GM19372 (cell line): ENCODE results near the gene LRRC41.
"Not testable (repeated sequence)": the region's sequence is repeated elsewhere in the genome, so short reads cannot be mapped to it uniquely, and the experiment has no call there.

Source experiments
- ATAC-seq: cut with Tn5 transposase; IDR thresholded peaks from one replicate; pipeline ENCODE4 v1.9.1; 2021; ENCODE audit warnings: mild to moderate bottlenecking, low read depth, moderate library complexity; ENCODE audit not compliant: unreplicated experiment

LRRC41 gene

DNA sequence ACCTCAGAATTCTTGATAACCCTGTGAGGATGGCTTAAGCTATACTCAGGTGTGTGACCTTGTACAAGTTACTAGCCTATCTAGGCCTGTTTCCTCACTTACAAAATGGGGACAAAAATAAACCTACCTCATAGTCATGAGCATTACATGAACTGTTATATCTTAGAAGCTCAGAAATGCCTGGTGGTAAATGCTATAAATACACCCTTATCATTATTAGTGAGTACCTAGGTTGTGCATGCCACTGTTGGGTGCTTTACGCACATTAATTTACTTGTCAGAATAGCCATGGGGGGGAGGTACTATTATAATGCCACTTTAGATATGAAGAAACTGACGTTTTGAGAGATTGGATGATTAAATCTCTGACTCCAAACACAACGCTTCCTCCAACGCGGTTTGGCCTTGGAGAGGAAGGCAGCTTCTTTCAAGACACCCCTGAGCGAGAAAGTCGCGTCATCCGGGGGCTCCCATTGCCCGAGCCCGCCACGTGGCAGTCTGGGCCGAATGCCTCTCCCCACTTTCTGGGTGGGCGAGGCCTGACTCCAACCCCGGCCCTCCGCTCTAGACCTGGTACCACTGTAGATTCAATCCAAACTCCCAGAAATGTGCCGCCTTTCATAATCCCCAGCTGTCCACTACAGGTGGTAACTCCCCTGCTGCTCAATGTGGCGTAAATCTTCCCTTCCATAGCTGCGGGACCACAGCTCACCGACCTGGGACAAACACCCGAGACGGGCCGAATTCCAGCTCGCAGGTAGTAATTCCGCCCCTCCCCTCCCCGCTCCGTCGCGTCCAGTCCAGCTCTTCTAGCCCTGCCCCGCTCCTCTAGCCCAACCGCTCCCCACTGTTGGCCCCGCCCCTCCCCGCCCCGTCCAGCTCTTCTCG lies 56.6 kb downstream of the LRRC41 start:
- peak; percentile 55 for ATAC-seq

DNA sequence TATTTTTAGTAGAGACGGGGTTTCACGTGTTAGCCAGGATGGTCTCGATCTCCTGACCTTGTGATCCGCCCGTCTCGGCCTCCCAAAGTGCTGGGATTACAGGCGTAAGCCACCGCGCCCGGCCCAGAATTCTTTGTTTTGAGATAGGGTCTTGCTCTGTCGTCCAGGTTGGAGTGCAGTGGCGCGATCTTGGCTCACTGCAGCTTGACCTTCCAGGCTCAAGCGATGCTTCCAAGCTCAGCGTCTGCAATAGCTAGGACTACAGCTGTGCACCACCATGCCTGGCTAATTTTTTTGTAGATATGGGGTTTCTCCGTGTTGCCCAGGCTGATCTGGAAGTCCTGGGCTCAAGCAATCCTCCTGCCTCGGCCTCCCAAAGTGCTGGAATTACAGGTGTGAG lies 57.3 kb downstream of the LRRC41 start:
- not testable (repeated sequence) for ATAC-seq

DNA sequence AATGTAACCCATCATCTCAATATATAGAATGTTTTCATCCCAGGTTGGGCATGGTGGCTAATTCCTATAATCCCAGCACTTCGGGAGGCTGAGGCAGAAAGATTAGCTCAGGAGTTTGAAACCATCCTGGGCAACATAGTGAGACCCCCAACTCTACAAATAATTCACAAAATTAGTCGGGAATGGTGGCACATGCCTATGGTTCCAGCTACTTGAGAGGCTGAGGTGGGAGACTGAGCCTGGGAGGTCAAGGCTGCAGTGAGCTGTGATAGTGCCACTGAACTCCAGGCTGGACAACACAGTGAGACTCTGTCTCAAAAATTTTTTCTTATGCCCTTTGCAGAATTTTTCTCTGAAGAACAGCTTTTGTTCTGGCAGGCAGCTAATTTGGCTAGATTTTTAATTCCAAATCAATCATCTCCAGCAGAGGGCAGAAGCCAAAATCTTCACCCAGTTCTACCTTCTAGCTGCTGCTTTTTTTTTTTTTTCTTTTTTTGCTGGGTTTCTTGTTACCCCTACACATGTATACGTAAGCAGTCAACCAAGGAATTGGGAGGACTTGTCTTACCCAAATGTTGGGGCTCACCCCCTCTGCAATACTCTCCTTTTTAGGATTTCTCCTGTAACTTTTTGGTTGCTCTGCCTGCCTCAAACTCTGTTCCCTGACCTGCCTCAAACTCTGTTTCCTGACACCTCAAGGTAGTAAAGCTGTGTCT lies 58.6 kb downstream of the LRRC41 start:
- no peak for ATAC-seq

DNA sequence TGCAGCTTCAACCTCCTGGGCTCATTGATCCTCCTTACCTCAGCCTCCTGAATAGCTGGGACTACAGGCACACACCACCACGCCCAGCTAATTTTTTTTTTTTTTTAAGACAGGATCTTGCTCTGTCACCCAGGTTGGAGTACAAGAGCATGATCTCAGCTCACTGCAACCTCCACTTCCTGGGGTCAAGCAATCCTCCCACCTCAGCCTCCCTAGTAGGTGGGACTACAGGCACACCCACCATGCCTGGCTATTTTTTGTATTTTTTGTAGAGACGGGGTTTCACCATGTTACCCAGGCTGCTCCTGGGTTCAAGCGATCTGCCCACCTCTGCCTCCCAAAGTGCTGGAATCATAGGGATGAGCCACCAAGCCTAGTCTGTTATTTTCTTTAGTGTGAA lies 59.6 kb downstream of the LRRC41 start:
- not testable (repeated sequence) for ATAC-seq

DNA sequence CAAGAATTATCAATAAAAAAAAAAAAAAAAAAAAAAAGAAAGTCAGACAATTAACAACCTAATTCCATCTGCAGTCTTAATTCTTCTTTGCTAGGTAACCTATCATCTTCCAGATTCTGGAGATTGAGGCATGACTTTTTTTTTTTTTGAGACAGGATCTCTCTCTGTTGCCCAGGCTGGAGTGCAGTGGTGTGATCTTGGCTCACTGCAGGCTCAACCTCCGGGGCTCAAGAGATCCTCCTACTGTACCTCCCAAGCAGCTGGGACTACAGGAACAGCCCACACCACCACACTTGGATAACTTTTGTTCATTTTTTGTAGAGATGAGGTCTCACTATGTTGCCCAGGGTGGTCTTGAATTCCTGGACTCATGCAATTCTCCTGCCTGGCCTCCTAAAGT lies 60.5 kb downstream of the LRRC41 start:
- ATAC-seq: no peak

DNA sequence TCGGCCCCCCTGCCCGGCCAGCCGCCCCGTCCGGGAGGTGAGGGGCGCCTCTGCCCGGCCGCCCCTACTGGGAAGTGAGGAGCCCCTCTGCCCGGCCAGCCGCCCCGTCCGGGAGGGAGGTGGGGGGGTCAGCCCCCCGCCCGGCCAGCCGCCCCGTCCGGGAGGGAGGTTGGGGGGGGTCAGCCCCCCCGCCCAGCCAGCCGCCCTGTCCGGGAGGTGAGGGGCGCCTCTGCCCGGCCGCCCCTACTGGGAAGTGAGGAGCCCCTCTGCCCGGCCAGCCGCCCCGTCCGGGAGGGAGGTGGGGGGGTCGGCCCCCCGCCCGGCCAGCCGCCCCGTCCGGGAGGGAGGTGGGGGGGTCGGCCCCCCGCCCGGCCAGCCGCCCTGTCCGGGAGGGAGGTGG lies 61.7 kb downstream of the LRRC41 start:
- not testable (repeated sequence) for ATAC-seq

DNA sequence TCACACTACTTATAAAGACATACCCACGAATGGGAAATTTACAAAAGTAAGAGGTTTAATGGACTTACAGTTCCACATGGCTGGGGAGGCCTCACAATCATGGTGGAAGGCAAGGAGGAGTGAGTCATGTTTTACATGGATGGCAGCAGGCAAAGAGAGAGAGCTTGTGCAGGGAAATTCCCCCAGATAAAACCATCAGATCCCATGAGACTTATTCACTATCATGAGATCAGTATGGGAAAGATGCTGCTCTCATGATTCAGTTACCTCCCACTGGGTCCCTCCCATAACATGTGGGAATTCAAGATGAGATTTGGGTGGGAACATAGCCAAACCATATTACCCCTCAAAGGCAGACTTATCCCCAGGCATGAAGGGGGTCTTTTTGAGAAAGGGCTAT lies 64.6 kb downstream of the LRRC41 start:
- ATAC-seq: not testable (repeated sequence)

DNA sequence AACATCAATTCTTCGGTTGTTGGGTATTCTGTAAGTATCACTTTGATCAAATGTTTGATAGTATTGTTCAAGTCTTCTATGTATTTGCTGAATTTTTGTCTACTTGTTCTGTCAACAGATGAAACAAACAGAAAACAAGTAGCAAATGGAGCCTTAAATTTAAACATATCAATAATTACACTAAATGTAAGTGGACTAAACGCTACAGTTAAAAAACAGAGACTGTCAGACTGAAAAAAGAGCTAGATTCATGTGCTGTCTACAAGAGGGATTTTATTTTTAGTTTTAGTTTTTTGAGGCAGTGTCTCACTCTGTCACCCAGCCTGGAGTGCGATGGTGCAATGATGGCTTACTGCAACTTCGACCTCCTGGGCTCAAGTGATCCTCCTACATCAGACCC lies 66.5 kb downstream of the LRRC41 start:
- ATAC-seq: no peak

DNA sequence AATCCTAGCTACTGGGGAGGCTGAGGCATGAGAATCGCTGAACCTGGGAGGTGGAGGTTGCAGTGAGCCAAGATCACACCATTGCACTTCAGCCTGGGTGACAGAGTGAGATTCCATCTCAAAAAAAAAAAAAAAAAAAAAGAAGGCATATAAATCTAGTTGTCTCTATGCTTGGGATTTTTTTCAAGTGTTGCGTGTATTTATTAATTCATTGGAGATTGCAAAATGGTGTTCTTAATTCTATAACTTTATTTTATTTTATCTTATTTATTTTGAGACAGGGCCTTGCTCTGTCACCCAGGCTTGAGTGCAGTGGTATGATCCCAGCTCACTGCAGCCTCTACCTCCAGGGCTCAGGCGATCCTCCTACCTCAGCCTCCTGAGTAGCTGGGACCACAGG lies 72.2 kb downstream of the LRRC41 start:
- not testable (repeated sequence) for ATAC-seq
